CD4-positive, alpha-beta T cell (primary cell): ENCODE measurements around the gene STAT5B. TPM values are rescaled to one million over a fixed set of nuclear protein-coding genes. Genes with fewer than 3 reads are reported as not detected.

Experiments used
- ATAC-seq: fragments of 200-7000 bp; cut with Tn5 transposase; one replicate; pipeline ENCODE4 v1.10.0; 2022; ENCODE audit warnings: mild to moderate bottlenecking; ENCODE audit not compliant: poor library complexity
- CTCF ChIA-PET: fragments of 350-600 bp; sonication (Branson Sonifier 250); formaldehyde crosslinking; loops from one replicate; lab custom pipeline; 2021; ENCODE audit warnings: antibody characterized with exemption, inconsistent platforms; lab: Charles Lee
- POLR2A ChIA-PET: fragments of 350-600 bp; sonication (Branson Sonifier 250); formaldehyde crosslinking; loops from one replicate; lab custom pipeline; 2021; ENCODE audit warnings: antibody characterized with exemption, inconsistent platforms; lab: Charles Lee
- DNase-seq, 14 experiments: peaks; one replicate each; pipeline ENCODE4 v3.0.0-alpha.2; 2013 to 2020; ENCODE audit warnings: mixed read lengths in 2 of 14
- H3K27ac ChIP-seq, 2 donors: one replicate each; pipeline versions ENCODE4 v1.5.1 to v1.7.0; 2013; ENCODE audit warnings: low read length in 2 of 2, low read depth in 1 of 2, mild to moderate bottlenecking in 1 of 2
- H3K27me3 ChIP-seq, 2 experiments: 1 replicate in 1 of 2; 2 replicates in 1 of 2; pipeline versions ENCODE4 v1.6.1 to v1.7.0; 2013; ENCODE audit warnings: low read length in 2 of 2, control low read depth in 1 of 2, mild to moderate bottlenecking in 1 of 2, moderate library complexity in 1 of 2; ENCODE audit not compliant: insufficient read depth in 2 of 2, control insufficient read depth in 1 of 2
- H3K36me3 ChIP-seq: one replicate; pipeline ENCODE4 v1.6.1; 2013; ENCODE audit warnings: low read length, control low read depth; ENCODE audit not compliant: insufficient read depth
- H3K4me1 ChIP-seq: one replicate; pipeline ENCODE4 v1.6.1; 2013; ENCODE audit warnings: low read length, control low read depth; ENCODE audit not compliant: insufficient read depth
- H3K4me3 ChIP-seq: one replicate; pipeline ENCODE4 v1.5.1; 2013; ENCODE audit warnings: mild to moderate bottlenecking, low read length, moderate library complexity
- H3K9me3 ChIP-seq, 2 experiments: 1 replicate in 1 of 2; 2 replicates in 1 of 2; pipeline versions ENCODE4 v1.6.1 to v1.7.0; 2013; ENCODE audit warnings: low read length in 2 of 2, mild to moderate bottlenecking in 2 of 2, control low read depth in 1 of 2, moderate library complexity in 1 of 2; ENCODE audit not compliant: control insufficient read depth in 1 of 2, insufficient read depth in 1 of 2
- H3K27ac Mint-ChIP-seq: one replicate; pipeline ENCODE4 v1.8.0; 2020; ENCODE audit warnings: mixed read lengths
- H3K27me3 Mint-ChIP-seq: one replicate; pipeline ENCODE4 v1.8.0; 2021; ENCODE audit warnings: mixed read lengths
- H3K36me3 Mint-ChIP-seq: one replicate; pipeline ENCODE4 v1.8.0; 2021; ENCODE audit warnings: low read depth, mixed read lengths
- H3K4me1 Mint-ChIP-seq: one replicate; pipeline ENCODE4 v1.8.0; 2021; ENCODE audit warnings: low read depth, mixed read lengths
- H3K4me3 Mint-ChIP-seq: one replicate; pipeline ENCODE4 v1.8.0; 2020; ENCODE audit warnings: mild to moderate bottlenecking, mixed read lengths
- H3K9me3 Mint-ChIP-seq: one replicate; pipeline ENCODE4 v1.8.0; 2020; ENCODE audit warnings: mixed read lengths
- CTCF ChIP-seq: fragments of 200-600 bp; IDR thresholded peaks from one replicate; pipeline ENCODE4 v1.8.0; 2022; ENCODE audit warnings: antibody characterized with exemption, mild to moderate bottlenecking
- intact Hi-C, 2 experiments: fragments of 100-400 bp; cut with DNase I in 1 of 2; cut with micrococcal nuclease in 1 of 2; formaldehyde crosslinking; loops; one replicate each; pipeline versions ENCODE4 v1.15.1 to v1.9.0; 2023 to 2025; cut with DNase I, micrococcal nuclease
- total RNA-seq, 174 experiments: library from RNA in 2 of 174; stranded (reverse) in 2 of 174; gene quantifications; one replicate each; pipeline ENCODE4 v1.2.3 and lab custom pipeline; 2021 to 2026

Gene STAT5B
- total RNA-seq, 2 experiments from 2014 or later = 99.4 to 104 TPM

- no peaks in the 10 kb centered on the region for H3K27me3 Mint-ChIP-seq
- H3K27ac Mint-ChIP-seq = peak overlapping the region; percentile 17
- H3K4me1 ChIP-seq = peaks cover 22% of the 10 kb centered on the region
- peak in 1 of 14 experiments; percentile 19 for DNase-seq
- H3K4me3 ChIP-seq = no peak overlapping the region
- no peaks in the 10 kb centered on the region for H3K36me3 ChIP-seq
- H3K4me1 Mint-ChIP-seq = peaks cover 23% of the 10 kb centered on the region
- peak overlapping the region; percentile 81 for H3K4me3 Mint-ChIP-seq
- H3K27ac ChIP-seq = no peak overlapping the region
- POLR2A ChIA-PET = interaction anchor here (0.6 to 8.9 kb wide), 4 partner anchors 8 to 90 kb away, joined by 3 to 136 read pairs (median 6); partner anchors contain the start of gene STAT5A
- intact Hi-C loops = loop anchor here in 1 of 2 experiments (5.0 kb wide), 1 partner anchor 158 kb away; the partner anchor contains the start of genes HSPB9 and KAT2A
- H3K9me3 ChIP-seq = no peaks in the 10 kb centered on the region
- H3K9me3 Mint-ChIP-seq = no peaks in the 10 kb centered on the region
- H3K27me3 ChIP-seq = no peaks in the 10 kb centered on the region
- peaks cover 18% of the 10 kb centered on the region for H3K36me3 Mint-ChIP-seq
- no peak for ATAC-seq
- TF ChIP-seq CTCF = no peak
- CTCF ChIA-PET = interaction anchor here (0.9 to 3.6 kb wide), 2 partner anchors 43 to 58 kb away, joined by 3 to 32 read pairs; no protein-coding TSS in a partner anchor
Measured at GRCh38 chr17:42279776-42280630, 3.8 kb upstream of the STAT5B start.

- no peaks in the 10 kb centered on the region for H3K9me3 ChIP-seq
- H3K9me3 Mint-ChIP-seq = no peaks in the 10 kb centered on the region
- no peak for ATAC-seq
- peak overlapping the region; percentile 92 for H3K4me3 Mint-ChIP-seq
- peak overlapping the region; percentile 58 to 67 for H3K27ac ChIP-seq
- H3K4me1 Mint-ChIP-seq = peaks cover 39% of the 10 kb centered on the region
- H3K36me3 ChIP-seq = no peaks in the 10 kb centered on the region
- H3K4me3 ChIP-seq = peak overlapping the region; percentile 75
- POLR2A ChIA-PET = interaction anchor here (0.6 to 13.5 kb wide), 6 partner anchors 10 to 111 kb away, joined by 4 to 301 read pairs (median 6); partner anchors contain the start of genes STAT3 and STAT5A
- no peaks in the 10 kb centered on the region for H3K27me3 Mint-ChIP-seq
- peaks cover 28% of the 10 kb centered on the region for H3K36me3 Mint-ChIP-seq
- CTCF ChIA-PET = interaction anchor here (0.7 to 3.6 kb wide), 4 partner anchors 10 to 55 kb away, joined by 3 to 32 read pairs (median 4); partner anchors contain the start of gene STAT5A
- peak overlapping the region; percentile 78 for H3K27ac Mint-ChIP-seq
- H3K4me1 ChIP-seq = peaks cover 16% of the 10 kb centered on the region
- no peak for DNase-seq
- no peaks in the 10 kb centered on the region for H3K27me3 ChIP-seq
- intact Hi-C loops = loop anchor here in 1 of 2 experiments (1.0 to 5.0 kb wide), 2 partner anchors 11 to 155 kb away; partner anchors contain the start of genes HSPB9, KAT2A and STAT5A
- no peak for TF ChIP-seq CTCF
Measured at GRCh38 chr17:42277342-42277712, 1.1 kb upstream of the STAT5B start.

GRCh38 chr17:42276609-42277341, 584 bp upstream of the STAT5B start:
- ChIA-PET CTCF (interaction anchor here (0.7 to 3.6 kb wide), 4 partner anchors 10 to 54 kb away, joined by 3 to 32 read pairs (median 4); partner anchors contain the start of gene STAT5A), POLR2A (interaction anchor here (0.6 to 13.5 kb wide), 11 partner anchors 10 to 260 kb away, joined by 3 to 301 read pairs (median 5); partner anchors contain the start of genes DNAJC7, STAT3 and STAT5A)
- DNase-seq = peak in 10 of 14 experiments; percentile 9 to 74 (median 26)
- ATAC-seq = no peak
- Histone ChIP-seq H3K4me3 (peak overlapping the region; percentile 75), H3K4me1 (peaks cover 16% of the 10 kb centered on the region), H3K27me3 (no peaks in the 10 kb centered on the region), H3K9me3 (no peaks in the 10 kb centered on the region), H3K36me3 (no peaks in the 10 kb centered on the region), H3K27ac (peak overlapping the region; percentile 58 to 67)
- H3K9me3 Mint-ChIP-seq = no peaks in the 10 kb centered on the region
- intact Hi-C loops = loop anchor here in 1 of 2 experiments (1.0 to 5.0 kb wide), 3 partner anchors 12 to 154 kb away; partner anchors contain the start of genes HSPB9, KAT2A and STAT5A
- H3K4me1 Mint-ChIP-seq = peaks cover 44% of the 10 kb centered on the region
- peaks cover 28% of the 10 kb centered on the region for H3K36me3 Mint-ChIP-seq
- no peaks in the 10 kb centered on the region for H3K27me3 Mint-ChIP-seq
- peak overlapping the region; percentile 78 for H3K27ac Mint-ChIP-seq
- TF ChIP-seq CTCF = no peak
- peak overlapping the region; percentile 92 for H3K4me3 Mint-ChIP-seq
